ENCODE results near the gene S100A7A.

DNA sequence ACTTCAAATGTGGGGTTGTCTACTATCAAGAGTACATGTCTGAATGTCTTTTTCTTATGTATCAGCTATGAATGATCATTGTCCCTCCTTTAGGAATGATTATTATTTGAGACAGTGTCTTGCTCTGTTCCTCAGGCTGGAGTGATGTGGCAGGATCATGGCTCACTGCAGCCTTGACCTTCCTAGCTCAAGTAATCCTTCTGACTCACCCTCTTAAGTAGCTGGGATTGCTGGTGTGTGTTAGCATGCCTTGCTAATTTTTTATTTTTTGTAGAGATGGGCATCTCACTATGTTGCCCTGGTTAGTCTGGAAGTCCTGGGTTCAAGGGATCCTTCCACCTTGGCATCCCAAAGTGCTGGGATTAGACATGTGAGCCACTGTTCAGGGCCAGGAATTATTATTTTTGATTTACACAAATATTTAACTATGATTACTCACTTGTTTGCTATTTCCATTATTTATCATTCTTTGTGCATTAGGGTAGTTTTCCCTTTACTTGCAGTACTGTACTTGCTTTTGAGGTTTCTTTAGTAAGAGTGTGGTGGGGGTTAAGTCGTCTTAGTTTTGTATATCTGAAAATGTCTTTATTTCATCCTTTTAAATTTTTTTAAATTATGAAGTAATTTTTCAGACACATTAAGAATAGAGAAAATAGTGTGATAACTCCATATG is 31.3 kb downstream of the S100A7A start:
- TF ChIP-seq YY1 (IDR thresholded peaks at IDR 0.05; ENCODE audit: insufficient read depth, insufficient read length): no peak
- no peak for TF ChIP-seq ZNF274 (IDR thresholded peaks at IDR 0.05; ENCODE audit: low read depth, low read length)

Data from NT2/D1 (cell line).